ENCODE results near the gene ALK.
A peak's percentile ranks its signal among the peaks of the same experiment; 100 is the strongest.

The ALK gene

GRCh38 chr2:29398384-29399237, 522.8 kb downstream of the ALK start:
- DNase-seq (ENCODE audit: low spot score): peak; percentile 17

GRCh38 chr2:29397713-29398112, 523.7 kb downstream of the ALK start:
- no peak for DNase-seq (ENCODE audit: low spot score)

- DNase-seq (ENCODE audit: low spot score): no peak
Observed at GRCh38 chr2:29397039-29397438, 524.3 kb downstream of the ALK start.

- no peak for DNase-seq (ENCODE audit: low spot score)
Observed at GRCh38 chr2:29394981-29395350, 526.4 kb downstream of the ALK start.

- no peak for DNase-seq (ENCODE audit: low spot score)
Observed at GRCh38 chr2:29394311-29394980, 526.9 kb downstream of the ALK start.

GRCh38 chr2:29393676-29394075, 527.7 kb downstream of the ALK start:
- no peak for DNase-seq (ENCODE audit: low spot score)

- no peak for DNase-seq (ENCODE audit: low spot score)
Observed at GRCh38 chr2:29392774-29393173, 528.6 kb downstream of the ALK start.

- DNase-seq (ENCODE audit: low spot score): no peak
Observed at GRCh38 chr2:29390136-29390535, 531.2 kb downstream of the ALK start.

- no peak for DNase-seq (ENCODE audit: low spot score)
Observed at GRCh38 chr2:29389686-29390085, 531.7 kb downstream of the ALK start.

- no peak for DNase-seq (ENCODE audit: low spot score)
Observed at GRCh38 chr2:29388071-29388470, 533.3 kb downstream of the ALK start.

GRCh38 chr2:29382486-29382885, 538.9 kb downstream of the ALK start:
- DNase-seq (ENCODE audit: low spot score): no peak

GRCh38 chr2:29377788-29378187, 543.6 kb downstream of the ALK start:
- no peak for DNase-seq (ENCODE audit: low spot score)

- no peak for DNase-seq (ENCODE audit: low spot score)
Observed at GRCh38 chr2:29376541-29376940, 544.8 kb downstream of the ALK start.

- DNase-seq (ENCODE audit: low spot score): no peak
Observed at GRCh38 chr2:29375843-29376242, 545.5 kb downstream of the ALK start.

- no peak for DNase-seq (ENCODE audit: low spot score)
Observed at GRCh38 chr2:29374823-29375222, 546.6 kb downstream of the ALK start.

GRCh38 chr2:29373870-29374269, 547.5 kb downstream of the ALK start:
- no peak for DNase-seq (ENCODE audit: low spot score)

GRCh38 chr2:29372185-29372584, 549.2 kb downstream of the ALK start:
- DNase-seq (ENCODE audit: low spot score): no peak

GRCh38 chr2:29370581-29371125, 550.7 kb downstream of the ALK start:
- DNase-seq (ENCODE audit: low spot score): no peak

GRCh38 chr2:29370173-29370572, 551.2 kb downstream of the ALK start:
- DNase-seq (ENCODE audit: low spot score): no peak

- no peak for DNase-seq (ENCODE audit: low spot score)
Observed at GRCh38 chr2:29368659-29369040, 552.7 kb downstream of the ALK start.

GRCh38 chr2:29367986-29368658, 553.3 kb downstream of the ALK start:
- DNase-seq (ENCODE audit: low spot score): no peak

GRCh38 chr2:29363111-29363510, 558.3 kb downstream of the ALK start:
- no peak for DNase-seq (ENCODE audit: low spot score)

- DNase-seq (ENCODE audit: low spot score): peak; percentile 14
Observed at GRCh38 chr2:29361231-29361630, 560.2 kb downstream of the ALK start.

Data from hepatic stellate cell (primary cell).